ENCODE measurements around the gene BMP7.
"Not testable (repeated sequence)": the region's sequence is repeated elsewhere in the genome, so short reads cannot be mapped to it uniquely, and the experiment has no call there.

Gene BMP7

GRCh38 chr20:57162362-57162652, 104.1 kb downstream of the BMP7 start:
- no peak for DNase-seq (ENCODE audit: extremely low read depth, low read depth)
- no peak overlapping the region for H3K4me3 ChIP-seq (replicated peaks; ENCODE audit: low read depth, low read length)
- no peak for TF ChIP-seq CTCF (IDR thresholded peaks at IDR 0.05; ENCODE audit: low read depth, low read length, missing control alignments)

GRCh38 chr20:57161478-57162361, 104.7 kb downstream of the BMP7 start:
- no peak for DNase-seq (ENCODE audit: extremely low read depth, low read depth)
- no peak for TF ChIP-seq CTCF (IDR thresholded peaks at IDR 0.05; ENCODE audit: low read depth, low read length, missing control alignments)

GRCh38 chr20:57160985-57161384, 105.5 kb downstream of the BMP7 start:
- no peak overlapping the region for H3K4me3 ChIP-seq (replicated peaks; ENCODE audit: low read depth, low read length)
- no peak for TF ChIP-seq CTCF (IDR thresholded peaks at IDR 0.05; ENCODE audit: low read depth, low read length, missing control alignments)
- DNase-seq (ENCODE audit: extremely low read depth, low read depth), result no peak

More at GRCh38 chr20:57161478-57162361, 104.7 kb downstream of the BMP7 start:
- no peak overlapping the region for H3K4me3 ChIP-seq (replicated peaks; ENCODE audit: low read depth, low read length)

- no peak for TF ChIP-seq CTCF (IDR thresholded peaks at IDR 0.05; ENCODE audit: low read depth, low read length, missing control alignments)
- DNase-seq (ENCODE audit: extremely low read depth, low read depth), result no peak
- H3K4me3 ChIP-seq (replicated peaks; ENCODE audit: low read depth, low read length), result no peak overlapping the region
Observed at GRCh38 chr20:57159945-57160610, 106.4 kb downstream of the BMP7 start.

GRCh38 chr20:57159193-57159851, 107.1 kb downstream of the BMP7 start:
- TF ChIP-seq CTCF (IDR thresholded peaks at IDR 0.05; ENCODE audit: low read depth, low read length, missing control alignments), result no peak
- no peak overlapping the region for H3K4me3 ChIP-seq (replicated peaks; ENCODE audit: low read depth, low read length)
- no peak for DNase-seq (ENCODE audit: extremely low read depth, low read depth)

- no peak for DNase-seq (ENCODE audit: extremely low read depth, low read depth)
- TF ChIP-seq CTCF (IDR thresholded peaks at IDR 0.05; ENCODE audit: low read depth, low read length, missing control alignments), result no peak
- no peak overlapping the region for H3K4me3 ChIP-seq (replicated peaks; ENCODE audit: low read depth, low read length)
Observed at GRCh38 chr20:57158474-57158873, 108.0 kb downstream of the BMP7 start.

GRCh38 chr20:57157787-57158186, 108.7 kb downstream of the BMP7 start:
- not testable (repeated sequence) for DNase-seq (ENCODE audit: extremely low read depth, low read depth); H3K4me3 ChIP-seq (replicated peaks; ENCODE audit: low read depth, low read length)

Measured in HFF-Myc (cell line).